HL-60 (cell line): Measurements from ENCODE around the gene PCSK5.

Source experiments
- DNase-seq, 2 experiments: peaks; one replicate each; pipeline ENCODE4 v3.0.0-alpha.2; 2010 to 2020; ENCODE audit warnings: low read depth in 1 of 2, low spot score in 1 of 2
- H3K27ac ChIP-seq: fragments of 250-450 bp; sonication (Bioruptor Pico); replicated peaks from 2 replicates; pipeline ENCODE4 v1.5.1; 2020; ENCODE audit warnings: mild to moderate bottlenecking, moderate library complexity
- H3K27me3 ChIP-seq: fragments of 250-450 bp; sonication (Bioruptor Pico); 2 replicates; pipeline ENCODE4 v1.5.1; 2021; ENCODE audit warnings: mild to moderate bottlenecking, moderate library complexity; ENCODE audit not compliant: insufficient read depth, poor library complexity, severe bottlenecking
- H3K4me3 ChIP-seq: replicated peaks from 2 replicates; pipeline ENCODE4 v1.5.1; 2011; ENCODE audit warnings: mild to moderate bottlenecking, control low read depth, low read length; ENCODE audit not compliant: insufficient read depth
- GABPA ChIP-seq: IDR thresholded peaks from 2 replicates; pipeline ENCODE4 v1.6.1; 2012; ENCODE audit warnings: low read depth
- POLR2AphosphoS5 ChIP-seq: IDR thresholded peaks from 2 replicates; pipeline ENCODE4 v1.6.1; 2012; ENCODE audit warnings: low read depth
- SPI1 ChIP-seq: IDR thresholded peaks from 2 replicates; pipeline ENCODE4 v1.6.1; 2012; ENCODE audit warnings: low read depth, mild to moderate bottlenecking, borderline replicate concordance
- TF ChIP-seq, protein P1 (sequence below): IDR thresholded peaks from 2 replicates; pipeline ENCODE4 v1.6.1; 2012; ENCODE audit warnings: low read depth; ENCODE audit not compliant: insufficient replicate concordance
- TF ChIP-seq, protein P2 (sequence below): IDR thresholded peaks from one replicate; pipeline ENCODE4 v1.5.1; 2011; ENCODE audit warnings: low read length, control low read depth, inconsistent platforms; ENCODE audit not compliant: insufficient read depth

PCSK5 gene

GRCh38 chr9:76221423-76221822, 330.9 kb downstream of the PCSK5 start:
- TF ChIP-seq, protein P1, sequence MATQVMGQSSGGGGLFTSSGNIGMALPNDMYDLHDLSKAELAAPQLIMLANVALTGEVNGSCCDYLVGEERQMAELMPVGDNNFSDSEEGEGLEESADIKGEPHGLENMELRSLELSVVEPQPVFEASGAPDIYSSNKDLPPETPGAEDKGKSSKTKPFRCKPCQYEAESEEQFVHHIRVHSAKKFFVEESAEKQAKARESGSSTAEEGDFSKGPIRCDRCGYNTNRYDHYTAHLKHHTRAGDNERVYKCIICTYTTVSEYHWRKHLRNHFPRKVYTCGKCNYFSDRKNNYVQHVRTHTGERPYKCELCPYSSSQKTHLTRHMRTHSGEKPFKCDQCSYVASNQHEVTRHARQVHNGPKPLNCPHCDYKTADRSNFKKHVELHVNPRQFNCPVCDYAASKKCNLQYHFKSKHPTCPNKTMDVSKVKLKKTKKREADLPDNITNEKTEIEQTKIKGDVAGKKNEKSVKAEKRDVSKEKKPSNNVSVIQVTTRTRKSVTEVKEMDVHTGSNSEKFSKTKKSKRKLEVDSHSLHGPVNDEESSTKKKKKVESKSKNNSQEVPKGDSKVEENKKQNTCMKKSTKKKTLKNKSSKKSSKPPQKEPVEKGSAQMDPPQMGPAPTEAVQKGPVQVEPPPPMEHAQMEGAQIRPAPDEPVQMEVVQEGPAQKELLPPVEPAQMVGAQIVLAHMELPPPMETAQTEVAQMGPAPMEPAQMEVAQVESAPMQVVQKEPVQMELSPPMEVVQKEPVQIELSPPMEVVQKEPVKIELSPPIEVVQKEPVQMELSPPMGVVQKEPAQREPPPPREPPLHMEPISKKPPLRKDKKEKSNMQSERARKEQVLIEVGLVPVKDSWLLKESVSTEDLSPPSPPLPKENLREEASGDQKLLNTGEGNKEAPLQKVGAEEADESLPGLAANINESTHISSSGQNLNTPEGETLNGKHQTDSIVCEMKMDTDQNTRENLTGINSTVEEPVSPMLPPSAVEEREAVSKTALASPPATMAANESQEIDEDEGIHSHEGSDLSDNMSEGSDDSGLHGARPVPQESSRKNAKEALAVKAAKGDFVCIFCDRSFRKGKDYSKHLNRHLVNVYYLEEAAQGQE: no peak
- TF ChIP-seq POLR2AphosphoS5: no peak
- TF ChIP-seq, protein P2, sequence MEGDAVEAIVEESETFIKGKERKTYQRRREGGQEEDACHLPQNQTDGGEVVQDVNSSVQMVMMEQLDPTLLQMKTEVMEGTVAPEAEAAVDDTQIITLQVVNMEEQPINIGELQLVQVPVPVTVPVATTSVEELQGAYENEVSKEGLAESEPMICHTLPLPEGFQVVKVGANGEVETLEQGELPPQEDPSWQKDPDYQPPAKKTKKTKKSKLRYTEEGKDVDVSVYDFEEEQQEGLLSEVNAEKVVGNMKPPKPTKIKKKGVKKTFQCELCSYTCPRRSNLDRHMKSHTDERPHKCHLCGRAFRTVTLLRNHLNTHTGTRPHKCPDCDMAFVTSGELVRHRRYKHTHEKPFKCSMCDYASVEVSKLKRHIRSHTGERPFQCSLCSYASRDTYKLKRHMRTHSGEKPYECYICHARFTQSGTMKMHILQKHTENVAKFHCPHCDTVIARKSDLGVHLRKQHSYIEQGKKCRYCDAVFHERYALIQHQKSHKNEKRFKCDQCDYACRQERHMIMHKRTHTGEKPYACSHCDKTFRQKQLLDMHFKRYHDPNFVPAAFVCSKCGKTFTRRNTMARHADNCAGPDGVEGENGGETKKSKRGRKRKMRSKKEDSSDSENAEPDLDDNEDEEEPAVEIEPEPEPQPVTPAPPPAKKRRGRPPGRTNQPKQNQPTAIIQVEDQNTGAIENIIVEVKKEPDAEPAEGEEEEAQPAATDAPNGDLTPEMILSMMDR: no peak
- TF ChIP-seq GABPA: no peak
- no peak for TF ChIP-seq SPI1
- H3K4me3 ChIP-seq: no peak overlapping the region
- no peak for DNase-seq
- no peaks in the 10 kb centered on the region for H3K27me3 ChIP-seq
- no peak overlapping the region for H3K27ac ChIP-seq

GRCh38 chr9:76223749-76224340, 333.4 kb downstream of the PCSK5 start:
- H3K27me3 ChIP-seq: no peaks in the 10 kb centered on the region
- TF ChIP-seq SPI1 (no peak), GABPA (no peak), POLR2AphosphoS5 (no peak)
- TF ChIP-seq, protein P2: no peak
- TF ChIP-seq, protein P1: no peak
- no peak overlapping the region for H3K27ac ChIP-seq
- no peak overlapping the region for H3K4me3 ChIP-seq
- DNase-seq: no peak

DNA sequence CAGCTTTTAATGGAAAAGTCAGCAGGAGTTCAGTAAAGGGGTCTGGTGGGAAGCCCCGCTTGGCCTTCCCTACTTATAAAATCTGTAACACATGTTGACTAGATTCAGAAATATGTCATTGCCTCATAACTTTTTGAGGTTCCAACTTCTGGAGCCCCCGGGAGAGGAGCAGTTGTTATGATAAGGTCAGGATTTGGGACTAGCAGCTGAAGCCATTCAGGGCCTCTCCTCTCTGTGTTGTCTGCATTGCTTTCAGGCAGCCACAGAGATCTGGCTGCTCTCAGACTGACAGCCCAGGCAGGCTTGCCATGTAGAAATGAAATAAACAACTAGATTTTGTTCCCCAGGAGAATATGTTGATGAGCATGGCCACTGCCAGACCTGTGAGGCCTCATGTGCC, 336.7 kb downstream of the PCSK5 start:
- H3K4me3 ChIP-seq: no peak overlapping the region
- TF ChIP-seq SPI1 (no peak), GABPA (no peak), POLR2AphosphoS5 (no peak)
- TF ChIP-seq, protein P1: no peak
- TF ChIP-seq, protein P2: no peak
- no peak overlapping the region for H3K27ac ChIP-seq

More for the DNA sequence above, 336.7 kb downstream of the PCSK5 start:
- no peak for DNase-seq
- H3K27me3 ChIP-seq: no peaks in the 10 kb centered on the region
